Stimulated activated CD8-positive, alpha-beta memory T cell treated with anti-CD3 and anti-CD28 coated beads, Interleukin-4, amount 100 ng/mL, for 1 hour (primary cell): Measurements from ENCODE around the gene CNR1.

Experiments
- DNase-seq, 2 donors: peaks; one replicate each; pipeline ENCODE4 v3.0.0-alpha.2; 2020; ENCODE audit warnings: low read depth in 2 of 2, low spot score in 1 of 2

Gene CNR1

GRCh38 chr6:88144637-88145297, 21.4 kb downstream of the CNR1 start:
- DNase-seq = no peak

GRCh38 chr6:88143421-88144157, 22.6 kb downstream of the CNR1 start:
- DNase-seq = no peak

GRCh38 chr6:88142297-88142668, 23.9 kb downstream of the CNR1 start:
- DNase-seq = no peak

- no peak for DNase-seq
These were observed 24.4 kb downstream of the CNR1 start for GRCh38 chr6:88141561-88142296.

GRCh38 chr6:88137915-88138314, 28.2 kb downstream of the CNR1 start:
- no peak for DNase-seq

GRCh38 chr6:88135578-88136114, 30.5 kb downstream of the CNR1 start:
- no peak for DNase-seq

- DNase-seq = no peak
These were observed 31.6 kb downstream of the CNR1 start for GRCh38 chr6:88134575-88134974.

- no peak for DNase-seq
These were observed 32.4 kb downstream of the CNR1 start for GRCh38 chr6:88133718-88134117.

- DNase-seq = no peak
These were observed 41.1 kb downstream of the CNR1 start for GRCh38 chr6:88124925-88125557.

GRCh38 chr6:88120635-88121034, 45.5 kb downstream of the CNR1 start:
- DNase-seq = no peak

- DNase-seq = no peak
These were observed 46.4 kb downstream of the CNR1 start for GRCh38 chr6:88119769-88120168.

GRCh38 chr6:88116276-88116675, 49.9 kb downstream of the CNR1 start:
- DNase-seq = no peak

GRCh38 chr6:88115307-88115706, 50.8 kb downstream of the CNR1 start:
- DNase-seq = no peak

GRCh38 chr6:88114838-88115237, 51.3 kb downstream of the CNR1 start:
- DNase-seq = no peak

- no peak for DNase-seq
These were observed 54.2 kb downstream of the CNR1 start for GRCh38 chr6:88111991-88112390.

GRCh38 chr6:88107241-88107640, 58.9 kb downstream of the CNR1 start:
- DNase-seq = no peak

GRCh38 chr6:88105741-88106340, 60.3 kb downstream of the CNR1 start:
- DNase-seq = no peak
